Keratinocyte (primary cell): Measurements from ENCODE around the gene MAD1L1. TPM values are rescaled to one million over a fixed set of nuclear protein-coding genes. Genes with fewer than 3 reads are reported as not detected.
"Not testable (repeated sequence)": the region's sequence is repeated elsewhere in the genome, so short reads cannot be mapped to it uniquely, and the experiment has no call there.

ENCODE experiments used
- DNase-seq: peaks from one replicate; pipeline ENCODE4 v3.0.0-alpha.2; 2011; ENCODE audit warnings: low read depth, missing footprints, low spot score
- FAIRE-seq: peaks from 2 replicates; lab custom pipeline; 2011; peaks lifted over from hg19 to GRCh38; lab: Jason Lieb, UNC
- H2AFZ ChIP-seq: 2 replicates; pipeline ENCODE4 v1.6.0; 2012; ENCODE audit warnings: low read length, control low read depth, inconsistent platforms; ENCODE audit not compliant: control insufficient read depth
- H3K27ac ChIP-seq: 2 replicates; pipeline ENCODE4 v1.5.1; 2011; ENCODE audit warnings: low read length; ENCODE audit not compliant: control insufficient read depth, insufficient read depth
- H3K27me3 ChIP-seq: 3 replicates; pipeline ENCODE4 v1.6.0; 2011; ENCODE audit warnings: low read length; ENCODE audit not compliant: control insufficient read depth, insufficient read depth; ENCODE audit errors: extremely low read depth
- H3K36me3 ChIP-seq, 2 experiments: 2 replicates in 1 of 2; 3 replicates in 1 of 2; pipeline ENCODE4 v1.5.1; 2011; ENCODE audit warnings: low read length in 2 of 2, mild to moderate bottlenecking in 1 of 2; ENCODE audit not compliant: control insufficient read depth in 2 of 2, insufficient read depth in 2 of 2; ENCODE audit errors: extremely low read depth in 1 of 2
- H3K4me1 ChIP-seq: 3 replicates; pipeline ENCODE4 v1.5.1; 2011; ENCODE audit warnings: low read length; ENCODE audit not compliant: control insufficient read depth, insufficient read depth; ENCODE audit errors: extremely low read depth
- H3K4me2 ChIP-seq: 3 replicates; pipeline ENCODE4 v1.6.0; 2011; ENCODE audit warnings: low read depth, low read length; ENCODE audit not compliant: control insufficient read depth, insufficient read depth; ENCODE audit errors: extremely low read depth
- H3K4me3 ChIP-seq, 3 experiments: fragments of 200-600 bp in 1 of 3; sonication (generic) in 1 of 3; 2 replicates in 2 of 3; 3 replicates in 1 of 3; pipeline ENCODE4 v1.5.1; 2011 to 2016; ENCODE audit warnings: low read length in 3 of 3, mild to moderate bottlenecking in 3 of 3, control low read depth in 2 of 3, inconsistent platforms in 1 of 3, low read depth in 1 of 3, mixed read lengths in 1 of 3, mixed run types in 1 of 3, moderate library complexity in 1 of 3; ENCODE audit not compliant: control insufficient read depth in 2 of 3, insufficient read depth in 2 of 3; ENCODE audit errors: extremely low read depth in 1 of 3
- H3K79me2 ChIP-seq: 2 replicates; pipeline ENCODE4 v1.6.0; 2012; ENCODE audit warnings: low read length; ENCODE audit not compliant: control insufficient read depth, insufficient read depth
- H3K9ac ChIP-seq: 3 replicates; pipeline ENCODE4 v1.6.0; 2011; ENCODE audit warnings: low read length; ENCODE audit not compliant: control insufficient read depth, insufficient read depth; ENCODE audit errors: extremely low read depth
- H3K9me1 ChIP-seq: 3 replicates; pipeline ENCODE4 v1.6.0; 2011; ENCODE audit warnings: low read length; ENCODE audit not compliant: control insufficient read depth, insufficient read depth; ENCODE audit errors: extremely low read depth
- H3K9me3 ChIP-seq: 2 replicates; pipeline ENCODE4 v1.5.1; 2012; ENCODE audit warnings: low read depth, low read length; ENCODE audit not compliant: control insufficient read depth
- H4K20me1 ChIP-seq: 3 replicates; pipeline ENCODE4 v1.6.0; 2011; ENCODE audit warnings: low read length; ENCODE audit not compliant: control insufficient read depth, insufficient read depth; ENCODE audit errors: extremely low read depth
- dilution Hi-C: fragments of 300-500 bp; cut with MboI; formaldehyde crosslinking; loops from one replicate; pipeline ENCODE4 v1.7.0; 2020; ENCODE audit warnings: low sequenced_read_pairs; ENCODE audit not compliant: extremely low pct_ligation_motif_present
- polyA plus RNA-seq, 5 experiments: library from polyadenylated mRNA; depleted of rRNA in 3 of 5; stranded (reverse) in 3 of 5; stranded (forward) in 1 of 5; unstranded in 1 of 5; fragments of >200 nt; gene quantifications; 1 replicate in 1 of 5; 2 replicates in 3 of 5; 3 replicates in 1 of 5; pipeline versions ENCODE4 v1.2.1 to v1.2.3, GENCODE V29; 2011 to 2012; ENCODE audit warnings: missing spikeins in 2 of 5, low read depth in 1 of 5, low replicate concordance in 1 of 5

Gene MAD1L1
- polyA plus RNA-seq, 1 donor (not counting 4 experiments of a cell fraction or from before 2014, with no cell fraction given): 18.0 TPM

DNA sequence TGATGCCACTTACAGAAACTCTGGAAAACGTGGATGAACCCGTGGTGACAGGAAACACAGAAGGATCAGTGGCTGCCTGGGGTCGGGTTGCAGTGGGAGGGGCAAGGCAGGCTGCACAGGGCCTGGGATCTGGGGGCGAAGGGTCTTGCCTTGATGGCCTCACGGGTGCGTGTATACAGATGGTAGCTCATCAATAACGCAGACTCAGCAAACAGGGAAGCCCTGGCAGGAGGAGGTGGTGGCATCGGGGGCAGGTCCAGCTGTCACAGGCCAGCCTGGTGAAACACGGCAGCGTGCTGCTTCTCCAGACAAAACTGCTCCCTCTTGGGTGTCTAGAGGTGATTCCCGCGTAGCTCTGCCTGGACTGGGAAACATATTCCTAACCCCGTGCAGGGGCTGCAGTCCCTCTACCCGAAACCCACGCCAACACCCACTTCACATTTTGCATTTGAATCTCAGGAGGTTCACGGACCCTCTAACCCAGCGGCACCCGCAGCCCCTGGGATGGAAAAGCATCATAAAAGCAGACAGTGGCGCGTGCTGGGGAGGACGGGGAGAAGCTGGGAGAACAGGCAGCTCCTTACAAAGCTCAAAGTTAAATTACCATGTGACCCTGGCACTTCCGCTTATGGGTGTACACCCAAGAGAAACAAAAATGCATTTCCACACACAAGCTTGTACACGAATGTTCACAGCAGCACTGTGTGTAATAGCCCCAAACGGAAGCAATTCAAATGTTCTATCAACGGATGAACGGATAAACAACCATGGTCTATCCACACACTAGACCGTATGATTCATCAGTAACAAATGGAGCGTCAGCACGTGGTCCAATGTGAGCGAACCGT is 394.8 kb downstream of the MAD1L1 start:
- DNase-seq, H3K4me1 ChIP-seq, H2AFZ ChIP-seq, H3K27ac ChIP-seq, H3K4me3 ChIP-seq, H3K36me3 ChIP-seq, H3K9me3 ChIP-seq, H3K79me2 ChIP-seq, H3K9ac ChIP-seq, dilution Hi-C loops, FAIRE-seq, H3K4me2 ChIP-seq, H3K9me1 ChIP-seq, H3K27me3 ChIP-seq, H4K20me1 ChIP-seq: not testable (repeated sequence)

DNA sequence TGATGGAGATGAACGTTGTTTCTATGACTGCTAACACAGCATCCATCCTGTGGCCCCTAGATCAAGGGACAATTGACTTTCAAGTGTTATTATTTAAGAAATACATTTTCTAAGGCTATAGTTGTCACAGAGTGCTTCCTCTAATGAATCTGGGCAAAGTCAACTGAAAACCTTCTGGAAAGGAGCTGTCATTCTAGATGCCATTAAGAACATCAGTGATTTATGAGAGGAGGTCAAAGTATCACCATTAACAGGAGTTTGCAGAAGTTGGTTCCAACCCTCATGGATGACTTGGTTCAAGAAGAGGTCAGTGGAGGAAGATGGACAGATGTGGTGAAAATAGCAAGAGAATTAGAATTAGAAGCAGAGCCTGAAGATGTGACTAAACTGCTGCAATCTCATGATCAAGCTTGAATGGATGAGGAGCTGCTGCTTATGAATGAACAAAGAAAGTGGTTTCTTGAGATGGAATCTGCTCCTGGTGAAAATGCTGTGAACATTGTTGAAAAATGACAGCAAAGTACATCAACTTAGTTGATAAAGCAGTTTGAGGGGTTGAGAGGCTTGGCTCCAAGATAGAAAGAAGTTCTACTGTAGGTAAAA is 400.7 kb downstream of the MAD1L1 start:
- H3K4me3 ChIP-seq, H4K20me1 ChIP-seq, H3K27me3 ChIP-seq, FAIRE-seq, H3K4me2 ChIP-seq, H3K9ac ChIP-seq, H3K9me3 ChIP-seq, H3K4me1 ChIP-seq, H3K9me1 ChIP-seq, dilution Hi-C loops, H2AFZ ChIP-seq, DNase-seq, H3K36me3 ChIP-seq, H3K27ac ChIP-seq, H3K79me2 ChIP-seq: not testable (repeated sequence)

GRCh38 chr7:1831471-1831870 is 401.3 kb downstream of the MAD1L1 start:
- H3K9ac ChIP-seq, H3K36me3 ChIP-seq, FAIRE-seq, H3K27me3 ChIP-seq, DNase-seq, H3K4me1 ChIP-seq, H3K4me3 ChIP-seq, H3K9me1 ChIP-seq, dilution Hi-C loops, H2AFZ ChIP-seq, H4K20me1 ChIP-seq, H3K79me2 ChIP-seq, H3K27ac ChIP-seq, H3K9me3 ChIP-seq, H3K4me2 ChIP-seq: not testable (repeated sequence)

DNA sequence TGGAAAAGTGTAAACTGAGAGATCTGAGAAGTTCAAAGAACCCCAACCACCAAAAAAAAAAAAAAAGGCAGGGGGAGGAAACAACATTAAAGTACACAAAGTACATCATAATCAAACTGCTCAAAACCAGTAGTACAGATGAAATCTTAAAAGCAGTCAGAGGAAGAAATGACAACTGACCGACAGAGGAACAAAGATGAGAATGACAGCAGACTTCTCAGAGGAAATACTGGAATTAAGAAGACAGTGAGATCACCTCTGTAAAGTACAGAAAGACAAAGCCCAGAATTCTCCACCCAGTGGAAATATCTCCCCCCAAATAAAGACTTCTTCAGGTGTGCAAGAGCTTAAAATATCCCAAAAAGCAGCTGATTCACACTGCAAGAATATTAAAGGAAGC is 403.1 kb downstream of the MAD1L1 start:
- H3K27ac ChIP-seq, H3K4me2 ChIP-seq, H3K9me1 ChIP-seq, H4K20me1 ChIP-seq, H3K79me2 ChIP-seq, dilution Hi-C loops, H3K9ac ChIP-seq, H3K9me3 ChIP-seq, H3K4me3 ChIP-seq, H3K27me3 ChIP-seq, H3K36me3 ChIP-seq, H2AFZ ChIP-seq, H3K4me1 ChIP-seq, FAIRE-seq, DNase-seq: not testable (repeated sequence)
